Lower lobe of right lung (tissue), 2 donors: ENCODE data around the gene GPD1. TPM values are rescaled to one million over a fixed set of nuclear protein-coding genes. Genes with fewer than 3 reads are reported as not detected.

Experiments
- ATAC-seq, 2 donors: fragments of 200-7000 bp; cut with Tn5 transposase; one replicate each; pipeline ENCODE4 v1.9.1; 2020 to 2022; ENCODE audit warnings: mild to moderate bottlenecking in 2 of 2, moderate library complexity in 2 of 2
- DNase-seq: peaks from one replicate; pipeline ENCODE4 v3.0.0-alpha.2; 2020
- H3K27ac ChIP-seq: fragments of 200-600 bp; one replicate; pipeline ENCODE4 v1.8.0; 2022
- H3K27me3 ChIP-seq: fragments of 200-600 bp; one replicate; pipeline ENCODE4 v1.8.0; 2022; ENCODE audit warnings: low read depth
- H3K36me3 ChIP-seq: fragments of 200-600 bp; one replicate; pipeline ENCODE4 v1.8.0; 2022; ENCODE audit warnings: mild to moderate bottlenecking
- H3K4me1 ChIP-seq: fragments of 200-600 bp; one replicate; pipeline ENCODE4 v1.8.0; 2022
- H3K4me3 ChIP-seq: fragments of 200-600 bp; one replicate; pipeline ENCODE4 v1.8.0; 2022; ENCODE audit warnings: mild to moderate bottlenecking
- H3K9me3 ChIP-seq: fragments of 200-600 bp; one replicate; pipeline ENCODE4 v1.8.0; 2022
- intact Hi-C: fragments of 100-400 bp; cut with DNase I; formaldehyde crosslinking; loops from one replicate; pipeline ENCODE4 v1.11.0; 2022
- total RNA-seq: library from RNA; stranded (reverse); fragmentation: NEBNext Ultra II Directional; extraction: Animal tissue kit (Norgen Biotek cat#: 25700); gene quantifications from one replicate; pipeline ENCODE4 v1.2.1, GENCODE V29; 2021
- TF ChIP-seq, protein P1 (sequence below): fragments of 200-600 bp; IDR thresholded peaks from one replicate; pipeline ENCODE4 v1.8.0; 2022; ENCODE audit warnings: antibody characterized with exemption, mild to moderate bottlenecking
- donor health status: DM: no; HTN: yes; CAD: no; lungs with severe emphysema.

GPD1 gene
- total RNA-seq, 1 donor from 2014 or later: 67.0 TPM

- Histone ChIP-seq H3K27ac (no peak overlapping the region), H3K9me3 (no peaks in the 10 kb centered on the region), H3K27me3 (no peaks in the 10 kb centered on the region), H3K4me1 (peaks cover 13% of the 10 kb centered on the region), H3K36me3 (peaks cover 83% of the 10 kb centered on the region), H3K4me3 (no peak overlapping the region)
- TF ChIP-seq, protein P1, sequence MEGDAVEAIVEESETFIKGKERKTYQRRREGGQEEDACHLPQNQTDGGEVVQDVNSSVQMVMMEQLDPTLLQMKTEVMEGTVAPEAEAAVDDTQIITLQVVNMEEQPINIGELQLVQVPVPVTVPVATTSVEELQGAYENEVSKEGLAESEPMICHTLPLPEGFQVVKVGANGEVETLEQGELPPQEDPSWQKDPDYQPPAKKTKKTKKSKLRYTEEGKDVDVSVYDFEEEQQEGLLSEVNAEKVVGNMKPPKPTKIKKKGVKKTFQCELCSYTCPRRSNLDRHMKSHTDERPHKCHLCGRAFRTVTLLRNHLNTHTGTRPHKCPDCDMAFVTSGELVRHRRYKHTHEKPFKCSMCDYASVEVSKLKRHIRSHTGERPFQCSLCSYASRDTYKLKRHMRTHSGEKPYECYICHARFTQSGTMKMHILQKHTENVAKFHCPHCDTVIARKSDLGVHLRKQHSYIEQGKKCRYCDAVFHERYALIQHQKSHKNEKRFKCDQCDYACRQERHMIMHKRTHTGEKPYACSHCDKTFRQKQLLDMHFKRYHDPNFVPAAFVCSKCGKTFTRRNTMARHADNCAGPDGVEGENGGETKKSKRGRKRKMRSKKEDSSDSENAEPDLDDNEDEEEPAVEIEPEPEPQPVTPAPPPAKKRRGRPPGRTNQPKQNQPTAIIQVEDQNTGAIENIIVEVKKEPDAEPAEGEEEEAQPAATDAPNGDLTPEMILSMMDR: no peak
- intact Hi-C loops: no loop called here
- DNase-seq (no peak), ATAC-seq (no peak)
Measured at GRCh38 chr12:50089730-50090129, 14.1 kb upstream of the GPD1 start.

DNA sequence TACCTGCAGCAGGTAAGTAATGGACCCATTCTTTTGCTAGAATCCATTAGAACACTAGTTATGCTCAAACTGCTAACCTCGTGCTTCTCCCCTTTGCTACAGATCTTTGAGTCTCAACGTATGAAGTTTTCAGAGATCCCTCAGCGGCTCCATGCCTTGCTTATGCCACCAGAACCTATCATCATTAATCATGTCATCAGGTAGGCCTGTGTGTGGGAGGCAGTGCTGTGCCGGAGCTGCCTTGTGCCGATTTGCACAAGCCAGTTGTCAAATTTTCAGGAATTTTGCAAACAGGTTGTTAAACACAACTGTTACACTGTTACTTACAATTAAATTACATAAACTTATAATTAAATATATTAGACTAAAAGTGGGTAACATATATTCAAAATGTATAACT is 13.4 kb upstream of the GPD1 start:
- Histone ChIP-seq H3K36me3 (peaks cover 90% of the 10 kb centered on the region), H3K9me3 (no peaks in the 10 kb centered on the region), H3K4me1 (peaks cover 13% of the 10 kb centered on the region), H3K27me3 (no peaks in the 10 kb centered on the region), H3K4me3 (no peak overlapping the region), H3K27ac (no peak overlapping the region)
- ATAC-seq: no peak
- DNase-seq: peak; percentile 16
- intact Hi-C loops: no loop called here
- TF ChIP-seq, protein P1: no peak

GRCh38 chr12:50097952-50098351 is 5.9 kb upstream of the GPD1 start:
- Histone ChIP-seq H3K9me3 (no peaks in the 10 kb centered on the region), H3K27ac (no peak overlapping the region), H3K36me3 (peaks cover 78% of the 10 kb centered on the region), H3K4me3 (no peak overlapping the region), H3K4me1 (no peaks in the 10 kb centered on the region), H3K27me3 (no peaks in the 10 kb centered on the region)
- ATAC-seq (no peak), DNase-seq (no peak)
- TF ChIP-seq, protein P1: no peak
- intact Hi-C loops: no loop called here

DNA sequence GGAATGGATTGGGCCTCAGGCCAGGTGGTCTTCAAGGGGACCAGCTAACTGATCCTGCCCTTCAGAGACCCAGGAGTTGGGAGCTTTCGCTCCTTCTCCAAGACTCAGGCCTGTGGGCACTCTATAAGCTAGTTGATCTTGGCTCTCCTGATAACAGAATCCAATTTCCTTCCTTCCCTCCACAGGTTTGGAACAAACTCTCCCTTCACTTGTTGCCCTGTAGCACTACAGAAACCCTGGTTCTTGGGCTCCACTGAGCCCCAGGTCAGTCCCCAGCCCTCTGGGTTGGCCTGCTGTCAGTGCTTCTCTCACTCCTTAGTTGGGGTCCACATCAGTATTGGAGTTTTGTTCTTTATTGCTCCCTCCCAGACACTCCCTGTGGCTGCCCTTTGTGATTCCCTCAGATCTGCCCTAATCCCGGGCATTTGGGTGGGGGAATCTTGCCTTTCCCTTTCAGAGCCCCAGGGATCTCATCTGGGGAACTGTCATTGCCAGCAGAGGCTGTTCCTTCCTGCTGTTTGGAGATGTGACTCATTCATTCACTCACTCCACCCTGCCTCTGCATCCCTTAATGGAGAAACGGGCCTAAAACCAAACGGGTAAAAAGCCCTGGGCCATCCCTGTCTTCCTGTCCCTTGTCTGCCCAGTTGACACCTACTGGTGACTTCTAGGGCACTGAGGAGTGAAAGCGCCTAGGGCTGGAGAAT is 4.4 kb upstream of the GPD1 start:
- no peak overlapping the region for H3K4me3 ChIP-seq
- peaks cover 63% of the 10 kb centered on the region for H3K36me3 ChIP-seq
- peaks cover 12% of the 10 kb centered on the region for H3K4me1 ChIP-seq
- intact Hi-C loops: no loop called here
- H3K27me3 ChIP-seq: no peaks in the 10 kb centered on the region
- DNase-seq (no peak), ATAC-seq (no peak)
- no peak overlapping the region for H3K27ac ChIP-seq
- TF ChIP-seq, protein P1: no peak
- H3K9me3 ChIP-seq: no peaks in the 10 kb centered on the region

DNA sequence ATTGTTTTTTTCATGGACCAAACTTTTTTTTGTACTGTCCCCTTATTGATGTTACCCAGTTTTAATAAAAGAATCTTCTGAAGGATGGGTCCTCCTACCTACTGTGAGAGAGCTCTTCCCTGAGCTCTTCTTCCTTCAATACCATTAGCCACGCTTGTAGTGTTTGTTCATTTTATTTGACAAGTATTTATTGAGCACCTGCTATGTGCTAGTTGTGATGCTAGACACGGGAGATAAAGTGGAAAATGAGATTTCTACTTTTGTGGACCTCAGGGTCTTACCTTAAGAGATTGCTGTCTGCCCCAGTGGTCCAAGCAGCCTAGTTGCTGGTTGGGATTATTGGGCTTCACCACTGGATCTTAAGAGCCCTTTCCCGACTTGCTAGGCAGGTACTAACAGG is 3.2 kb upstream of the GPD1 start:
- intact Hi-C loops: no loop called here
- Histone ChIP-seq H3K27me3 (no peaks in the 10 kb centered on the region), H3K4me3 (no peak overlapping the region), H3K4me1 (peaks cover 21% of the 10 kb centered on the region), H3K36me3 (peaks cover 52% of the 10 kb centered on the region), H3K27ac (no peak overlapping the region), H3K9me3 (no peaks in the 10 kb centered on the region)
- TF ChIP-seq, protein P1: no peak
- DNase-seq: no peak
- ATAC-seq: no peak
